ENCODE results near the gene TUBA1A. TPM values are rescaled to one million over a fixed set of nuclear protein-coding genes. Genes with fewer than 3 reads are reported as not detected.
"Not testable (repeated sequence)": the region's sequence is repeated elsewhere in the genome, so short reads cannot be mapped to it uniquely, and the experiment has no call there.

Gene TUBA1A
- total RNA-seq, 1 donor from 2014 or later, result 347 TPM

DNA sequence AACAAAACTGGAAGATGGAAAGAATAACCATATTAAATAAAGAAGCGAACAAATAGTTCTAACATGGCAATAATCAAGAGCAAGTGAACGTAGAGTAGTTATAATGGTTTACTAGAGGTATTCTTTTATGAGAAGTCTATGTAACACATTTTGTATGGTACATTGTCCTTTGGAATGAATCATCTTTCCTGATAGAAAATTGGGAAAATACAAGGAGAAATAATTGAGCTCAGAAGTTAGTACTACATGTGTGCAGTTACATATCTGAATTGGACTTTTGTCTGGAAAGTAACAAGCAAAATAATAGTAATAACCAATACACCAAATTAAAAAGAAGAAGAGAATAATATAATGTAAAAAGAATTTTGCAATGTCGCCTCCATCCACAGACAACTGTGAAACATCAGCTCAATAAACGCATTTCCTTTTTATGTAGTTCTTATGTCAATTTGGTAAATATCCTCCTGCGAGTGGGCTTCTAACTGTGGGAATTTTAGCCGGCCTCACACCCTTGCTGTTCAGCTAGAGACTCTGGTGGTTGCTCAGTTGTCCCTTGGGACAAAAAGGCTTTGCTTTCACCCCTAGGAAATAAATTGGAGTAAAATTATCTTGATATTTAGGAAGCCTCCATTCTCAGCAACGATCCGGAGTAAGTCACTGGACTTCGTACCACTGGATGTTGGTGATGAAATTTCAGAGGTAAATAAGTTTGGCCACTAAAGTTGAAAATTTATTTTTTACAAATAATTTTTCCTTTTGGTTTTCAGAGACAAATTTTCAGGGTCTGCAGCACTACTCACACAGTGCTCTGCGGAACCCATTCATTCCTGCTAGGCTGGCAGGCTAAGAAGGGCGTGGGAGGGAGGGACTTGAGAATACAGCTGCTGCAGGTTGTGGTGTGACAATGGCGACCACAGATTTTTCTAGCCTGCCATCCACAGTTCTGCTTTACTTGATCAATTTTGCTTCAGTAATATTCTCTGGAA lies 1.1 kb upstream of the TUBA1A start:
- TF ChIP-seq CTCF (IDR thresholded peaks at IDR 0.05; ENCODE audit: unreplicated experiment), result no peak
- H3K27ac Mint-ChIP-seq, result peak overlapping the region; percentile 22
- H3K4me1 Mint-ChIP-seq, result peaks cover 10% of the 10 kb centered on the region
- H3K27me3 Mint-ChIP-seq (ENCODE audit: low read depth), result peaks cover 2% of the 10 kb centered on the region
- DNase-seq (ENCODE audit: low spot score in 2 of 2, unreplicated experiment in 2 of 2), result no peak
- no peak overlapping the region for H3K4me3 Mint-ChIP-seq
- H3K9me3 Mint-ChIP-seq, result no peaks in the 10 kb centered on the region
- H3K36me3 Mint-ChIP-seq, result peaks cover 14% of the 10 kb centered on the region

GRCh38 chr12:49188201-49188915 lies 522 bp downstream of the TUBA1A start:
- Mint-ChIP-seq H3K4me3 (peak overlapping the region; percentile 97), H3K27ac (peak overlapping the region; percentile 98), H3K36me3 (peaks cover 26% of the 10 kb centered on the region), H3K9me3 (no peaks in the 10 kb centered on the region), H3K27me3 (ENCODE audit: low read depth) (peaks cover 2% of the 10 kb centered on the region), H3K4me1 (peaks cover 10% of the 10 kb centered on the region)
- peak; percentile 34 to 64 for DNase-seq (ENCODE audit: low spot score in 2 of 2, unreplicated experiment in 2 of 2)
- no peak for TF ChIP-seq CTCF (IDR thresholded peaks at IDR 0.05; ENCODE audit: unreplicated experiment)

DNA sequence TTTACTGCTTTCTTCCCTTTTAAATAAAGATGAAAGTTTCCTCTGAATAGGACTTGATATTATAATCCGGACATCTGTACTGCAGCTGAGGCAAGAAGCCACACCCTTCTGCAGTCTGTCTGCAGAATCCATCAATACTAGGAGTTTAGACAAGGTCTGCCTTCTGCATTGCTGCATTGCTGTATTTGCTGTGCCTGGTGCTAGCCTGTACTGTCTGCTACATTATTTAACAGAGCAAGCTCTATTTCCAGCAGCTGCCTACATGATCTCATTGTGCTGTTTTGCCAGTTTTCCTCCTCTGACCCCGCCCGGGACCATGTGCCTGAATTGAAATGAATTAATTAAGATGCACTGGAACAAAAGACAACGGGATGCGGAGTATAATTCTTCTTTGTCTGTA lies 1.7 kb downstream of the TUBA1A start:
- peak overlapping the region; percentile 64 for H3K27ac Mint-ChIP-seq
- peaks cover 10% of the 10 kb centered on the region for H3K4me1 Mint-ChIP-seq
- DNase-seq (ENCODE audit: low spot score in 2 of 2, unreplicated experiment in 2 of 2), result no peak
- peak overlapping the region; percentile 97 for H3K4me3 Mint-ChIP-seq
- H3K36me3 Mint-ChIP-seq, result peaks cover 26% of the 10 kb centered on the region
- no peaks in the 10 kb centered on the region for H3K9me3 Mint-ChIP-seq
- no peak for TF ChIP-seq CTCF (IDR thresholded peaks at IDR 0.05; ENCODE audit: unreplicated experiment)
- no peaks in the 10 kb centered on the region for H3K27me3 Mint-ChIP-seq (ENCODE audit: low read depth)

DNA sequence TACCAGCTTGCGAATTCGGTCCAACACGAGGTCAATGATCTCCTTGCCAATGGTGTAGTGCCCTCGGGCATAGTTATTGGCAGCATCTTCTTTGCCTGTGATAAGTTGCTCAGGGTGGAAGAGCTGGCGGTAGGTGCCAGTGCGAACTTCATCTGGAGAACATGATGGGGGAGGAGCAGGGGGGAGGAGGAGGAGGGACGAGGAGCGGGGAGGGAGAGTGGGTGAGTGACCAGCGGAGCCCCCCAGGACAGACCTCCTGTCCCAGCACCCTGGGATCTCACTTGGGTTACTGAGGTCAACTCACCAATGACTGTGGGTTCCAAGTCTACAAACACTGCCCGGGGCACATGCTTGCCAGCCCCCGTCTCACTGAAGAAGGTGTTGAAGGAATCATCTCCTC lies 2.6 kb downstream of the TUBA1A start:
- H3K27ac Mint-ChIP-seq, result not testable (repeated sequence)

GRCh38 chr12:49184697-49185096 lies 4.2 kb downstream of the TUBA1A start:
- H3K27ac Mint-ChIP-seq; H3K4me3 Mint-ChIP-seq; H3K9me3 Mint-ChIP-seq; H3K27me3 Mint-ChIP-seq (ENCODE audit: low read depth); DNase-seq (ENCODE audit: low spot score in 2 of 2, unreplicated experiment in 2 of 2): not testable (repeated sequence)
- Mint-ChIP-seq H3K4me1 (peaks cover 10% of the 10 kb centered on the region), H3K36me3 (peaks cover 26% of the 10 kb centered on the region)

More for the DNA sequence above, 2.6 kb downstream of the TUBA1A start:
- peaks cover 10% of the 10 kb centered on the region for H3K4me1 Mint-ChIP-seq
- not testable (repeated sequence) for H3K27me3 Mint-ChIP-seq (ENCODE audit: low read depth); DNase-seq (ENCODE audit: low spot score in 2 of 2, unreplicated experiment in 2 of 2); H3K9me3 Mint-ChIP-seq; H3K4me3 Mint-ChIP-seq
- H3K36me3 Mint-ChIP-seq, result peaks cover 26% of the 10 kb centered on the region

- H3K4me3 Mint-ChIP-seq; DNase-seq (ENCODE audit: low spot score in 2 of 2, unreplicated experiment in 2 of 2); H3K9me3 Mint-ChIP-seq; H3K27ac Mint-ChIP-seq; H3K27me3 Mint-ChIP-seq (ENCODE audit: low read depth): not testable (repeated sequence)
- Mint-ChIP-seq H3K36me3 (peaks cover 26% of the 10 kb centered on the region), H3K4me1 (peaks cover 10% of the 10 kb centered on the region)
These were observed 5.5 kb downstream of the TUBA1A start for GRCh38 chr12:49183214-49183950.
